BE2C (cell line): ENCODE measurements around the gene DCANP1.

ENCODE experiments used
- DNase-seq: peaks from one replicate; pipeline ENCODE4 v3.0.0-alpha.2; 2020
- H3K27me3 ChIP-seq: fragments of 250-450 bp; sonication (Bioruptor Pico); 2 replicates; pipeline ENCODE4 v1.5.1; 2020; ENCODE audit warnings: mild to moderate bottlenecking
- H3K36me3 ChIP-seq: fragments of 250-450 bp; sonication (Bioruptor Pico); 2 replicates; pipeline ENCODE4 v1.5.1; 2020; ENCODE audit warnings: mild to moderate bottlenecking
- H3K4me1 ChIP-seq: fragments of 250-450 bp; sonication (Bioruptor Pico); 2 replicates; pipeline ENCODE4 v1.5.1; 2020
- H3K4me3 ChIP-seq: 2 replicates; pipeline ENCODE4 v1.5.1; 2011; ENCODE audit warnings: low read depth, low read length
- H3K9me3 ChIP-seq: fragments of 250-450 bp; sonication (Bioruptor Pico); 2 replicates; pipeline ENCODE4 v1.5.1; 2020
- TF ChIP-seq, protein P1 (sequence below): IDR thresholded peaks from 2 replicates; pipeline ENCODE4 v1.5.1; 2012; ENCODE audit warnings: mild to moderate bottlenecking, low read depth, low read length

DCANP1 gene

DNA sequence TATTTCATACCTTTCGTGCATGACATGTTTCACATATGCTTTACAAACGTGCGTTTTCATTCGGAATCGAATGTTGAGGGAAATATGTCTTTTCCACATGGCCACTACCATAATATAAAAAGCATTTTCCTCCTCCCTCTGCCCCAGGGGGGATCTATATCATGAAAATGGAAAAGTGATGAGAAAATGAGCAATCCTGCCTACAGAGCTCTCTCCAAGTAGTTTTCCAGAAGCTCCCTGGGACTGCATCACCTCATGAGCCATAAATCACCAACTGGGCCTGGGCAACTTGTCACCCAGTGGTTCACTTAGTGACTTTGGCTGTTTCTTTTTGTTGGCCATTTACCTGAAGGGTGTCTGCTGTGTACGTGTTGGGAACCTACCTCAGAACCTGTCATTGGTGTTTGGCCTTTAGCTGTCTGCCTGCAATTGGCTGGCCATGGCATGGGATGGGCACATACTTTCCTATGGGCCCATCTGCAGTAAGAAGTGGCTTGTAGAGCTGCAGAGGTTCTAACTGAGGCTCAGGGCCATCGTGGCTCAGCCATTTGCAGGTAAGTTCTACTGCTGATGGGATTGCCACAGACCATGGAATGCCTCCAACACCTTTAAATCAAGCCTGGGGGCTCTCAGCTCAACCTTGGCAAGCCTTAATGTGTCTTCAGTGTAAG, 14.5 kb upstream of the DCANP1 start:
- DNase-seq = no peak
- H3K4me3 ChIP-seq = no peak overlapping the region
- H3K4me1 ChIP-seq = no peaks in the 10 kb centered on the region
- H3K27me3 ChIP-seq = peaks cover 75% of the 10 kb centered on the region
- no peaks in the 10 kb centered on the region for H3K9me3 ChIP-seq
- TF ChIP-seq, protein P1, sequence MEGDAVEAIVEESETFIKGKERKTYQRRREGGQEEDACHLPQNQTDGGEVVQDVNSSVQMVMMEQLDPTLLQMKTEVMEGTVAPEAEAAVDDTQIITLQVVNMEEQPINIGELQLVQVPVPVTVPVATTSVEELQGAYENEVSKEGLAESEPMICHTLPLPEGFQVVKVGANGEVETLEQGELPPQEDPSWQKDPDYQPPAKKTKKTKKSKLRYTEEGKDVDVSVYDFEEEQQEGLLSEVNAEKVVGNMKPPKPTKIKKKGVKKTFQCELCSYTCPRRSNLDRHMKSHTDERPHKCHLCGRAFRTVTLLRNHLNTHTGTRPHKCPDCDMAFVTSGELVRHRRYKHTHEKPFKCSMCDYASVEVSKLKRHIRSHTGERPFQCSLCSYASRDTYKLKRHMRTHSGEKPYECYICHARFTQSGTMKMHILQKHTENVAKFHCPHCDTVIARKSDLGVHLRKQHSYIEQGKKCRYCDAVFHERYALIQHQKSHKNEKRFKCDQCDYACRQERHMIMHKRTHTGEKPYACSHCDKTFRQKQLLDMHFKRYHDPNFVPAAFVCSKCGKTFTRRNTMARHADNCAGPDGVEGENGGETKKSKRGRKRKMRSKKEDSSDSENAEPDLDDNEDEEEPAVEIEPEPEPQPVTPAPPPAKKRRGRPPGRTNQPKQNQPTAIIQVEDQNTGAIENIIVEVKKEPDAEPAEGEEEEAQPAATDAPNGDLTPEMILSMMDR = no peak
- H3K36me3 ChIP-seq = no peaks in the 10 kb centered on the region

DNA sequence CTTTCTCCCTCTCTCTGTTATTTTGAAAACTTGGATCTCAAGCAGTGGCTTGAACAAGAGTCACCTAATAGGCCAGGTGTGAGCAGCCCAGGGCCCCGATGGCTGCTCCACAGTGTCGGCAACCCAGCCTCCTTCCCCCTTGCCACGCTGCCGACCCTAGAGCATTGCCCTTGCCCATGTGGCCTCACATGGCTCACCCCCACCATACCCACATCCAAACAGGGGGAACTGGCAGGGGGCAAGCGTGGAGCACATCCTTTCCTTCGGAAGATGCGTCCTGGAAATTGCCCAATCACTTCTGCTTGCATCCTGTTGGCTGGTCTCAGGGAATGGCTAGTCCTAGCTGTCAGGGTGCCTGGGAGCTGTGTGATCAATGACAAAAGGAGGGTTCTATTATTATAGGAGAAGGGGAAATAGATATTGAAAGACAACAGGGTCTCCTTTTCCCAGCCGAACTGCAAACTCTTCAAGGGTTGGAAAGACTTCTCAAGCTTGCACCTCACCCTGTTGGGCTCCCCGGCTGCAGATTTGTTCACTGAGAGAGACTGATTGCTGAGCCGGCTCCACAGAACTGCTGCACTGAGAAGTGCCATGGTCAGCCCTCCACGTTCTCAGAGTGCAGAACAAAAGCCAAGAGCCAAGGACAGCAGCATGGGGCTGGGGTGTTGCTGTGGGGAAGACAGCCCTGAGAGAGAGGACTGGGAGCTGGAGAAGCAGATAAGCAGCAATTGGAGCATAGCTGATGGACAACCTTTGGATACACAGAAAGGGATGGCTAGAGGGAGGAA, 13.3 kb upstream of the DCANP1 start:
- Histone ChIP-seq H3K4me1 (no peaks in the 10 kb centered on the region), H3K9me3 (no peaks in the 10 kb centered on the region), H3K36me3 (no peaks in the 10 kb centered on the region), H3K4me3 (no peak overlapping the region), H3K27me3 (peaks cover 71% of the 10 kb centered on the region)
- TF ChIP-seq, protein P1 = no peak
- no peak for DNase-seq

DNA sequence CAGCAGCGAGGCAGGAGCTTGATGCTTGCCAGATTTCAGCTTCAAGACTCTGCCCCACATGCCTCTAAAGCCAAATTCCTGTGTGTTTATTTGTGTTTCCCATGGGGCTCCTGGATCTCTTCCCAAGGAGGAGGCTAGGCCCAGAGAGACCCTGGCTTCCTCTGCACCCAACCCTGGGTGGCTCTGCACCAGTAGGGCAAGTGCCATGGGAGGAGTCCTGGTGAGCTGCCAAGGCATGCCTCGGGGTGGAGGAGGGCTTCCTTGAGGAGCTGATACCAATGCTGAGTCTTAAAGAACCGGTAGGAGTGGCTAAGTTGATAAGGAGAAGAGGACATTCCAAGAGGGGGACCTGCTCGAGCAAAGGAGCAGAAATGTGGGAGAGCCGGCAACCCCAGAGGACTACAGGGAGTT, 11.8 kb upstream of the DCANP1 start:
- Histone ChIP-seq H3K27me3 (peaks cover 61% of the 10 kb centered on the region), H3K36me3 (no peaks in the 10 kb centered on the region), H3K4me1 (no peaks in the 10 kb centered on the region), H3K4me3 (no peak overlapping the region), H3K9me3 (no peaks in the 10 kb centered on the region)
- no peak for DNase-seq
- TF ChIP-seq, protein P1 = no peak

DNA sequence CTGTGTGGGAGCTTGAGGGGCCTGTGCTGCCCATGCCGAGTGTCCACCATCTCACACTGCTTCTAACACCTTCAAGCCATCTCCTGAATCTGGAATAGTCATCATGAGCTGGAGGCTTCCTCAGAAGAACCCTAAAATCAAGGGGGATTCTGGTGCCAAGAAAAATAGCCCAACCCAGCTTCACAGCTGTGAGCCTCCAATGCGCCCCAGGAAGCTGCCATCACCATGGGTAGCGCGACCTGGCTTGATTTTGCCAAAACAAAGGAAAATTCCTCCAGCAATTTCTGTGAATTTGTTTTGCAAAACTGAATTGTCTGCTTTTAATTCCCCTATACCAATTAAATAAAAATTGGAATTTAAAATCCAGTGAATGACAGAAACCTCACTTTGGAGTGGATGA, 11.2 kb upstream of the DCANP1 start:
- DNase-seq = no peak

DNA sequence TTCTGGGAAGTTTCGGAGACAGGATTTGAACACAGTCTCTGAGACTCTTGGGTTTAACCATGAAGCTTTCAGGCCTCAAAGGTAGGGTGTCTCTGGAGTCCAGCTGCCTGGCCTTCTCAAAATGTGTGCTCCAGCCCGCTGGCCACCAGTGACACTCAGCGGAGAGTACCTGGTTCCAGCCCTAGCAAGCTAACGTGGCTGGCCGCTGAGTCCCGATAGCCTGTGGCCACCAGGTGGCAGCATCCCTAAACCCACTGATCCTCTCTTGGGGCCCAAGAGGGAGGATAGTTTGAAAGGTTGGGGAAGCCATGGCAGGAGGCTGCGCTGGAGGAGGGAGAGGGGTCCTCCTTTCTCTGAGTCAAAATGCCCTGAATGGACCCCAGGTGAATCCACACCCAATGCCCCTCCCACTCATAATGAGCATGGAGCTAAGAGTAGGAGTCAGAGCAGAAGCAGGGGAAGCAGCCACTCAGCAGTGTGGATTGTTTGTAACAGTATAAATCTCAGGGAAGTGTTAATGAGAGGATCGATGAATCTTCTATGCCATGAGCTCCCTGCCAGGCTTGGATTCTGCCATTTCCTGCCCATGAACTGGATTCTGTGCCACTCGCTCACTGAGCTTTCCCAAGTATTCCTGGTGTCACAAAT, 10.4 kb upstream of the DCANP1 start:
- no peaks in the 10 kb centered on the region for H3K9me3 ChIP-seq
- peak; percentile 81 for DNase-seq

More for the DNA sequence above, 11.2 kb upstream of the DCANP1 start:
- TF ChIP-seq, protein P1 = no peak
- no peaks in the 10 kb centered on the region for H3K9me3 ChIP-seq
- H3K36me3 ChIP-seq = no peaks in the 10 kb centered on the region
- no peak overlapping the region for H3K4me3 ChIP-seq
- H3K4me1 ChIP-seq = no peaks in the 10 kb centered on the region
- H3K27me3 ChIP-seq = peaks cover 61% of the 10 kb centered on the region

More for the DNA sequence above, 10.4 kb upstream of the DCANP1 start:
- Histone ChIP-seq H3K36me3 (no peaks in the 10 kb centered on the region), H3K4me3 (no peak overlapping the region), H3K27me3 (peaks cover 58% of the 10 kb centered on the region), H3K4me1 (no peaks in the 10 kb centered on the region)
- TF ChIP-seq, protein P1 = peak; percentile 94
